Endodermal cell (in vitro differentiated cells): ENCODE results near the gene YPEL5. TPM values are rescaled to one million over a fixed set of nuclear protein-coding genes. Genes with fewer than 3 reads are reported as not detected.

Experiments
- DNase-seq: peaks from one replicate; pipeline ENCODE4 v3.0.0-alpha.2; 2017
- H3K27ac ChIP-seq: 2 replicates; pipeline ENCODE4 v1.5.1; 2013; ENCODE audit warnings: mild to moderate bottlenecking, low read depth, low read length, moderate library complexity
- H3K27me3 ChIP-seq: 2 replicates; pipeline ENCODE4 v1.6.1; 2013; ENCODE audit warnings: mild to moderate bottlenecking, low read length, moderate library complexity; ENCODE audit not compliant: insufficient read depth, control insufficient read depth, poor library complexity, severe bottlenecking
- H3K36me3 ChIP-seq: 2 replicates; pipeline ENCODE4 v1.7.0; 2013; ENCODE audit warnings: mild to moderate bottlenecking, low read length, moderate library complexity; ENCODE audit not compliant: control insufficient read depth, insufficient read depth
- H3K4me1 ChIP-seq: one replicate; pipeline ENCODE4 v1.7.0; 2013; ENCODE audit warnings: low read length; ENCODE audit not compliant: control insufficient read depth, insufficient read depth
- H3K4me3 ChIP-seq: 2 replicates; pipeline ENCODE4 v1.5.1; 2013; ENCODE audit warnings: mild to moderate bottlenecking, low read length, moderate library complexity
- H3K9ac ChIP-seq: 2 replicates; pipeline ENCODE4 v1.6.1; 2013; ENCODE audit warnings: mild to moderate bottlenecking, low read length, moderate library complexity; ENCODE audit not compliant: poor library complexity, severe bottlenecking; ENCODE audit errors: extremely low read depth
- H3K9me3 ChIP-seq: 2 replicates; pipeline ENCODE4 v1.6.1; 2013; ENCODE audit warnings: mild to moderate bottlenecking, low read length, moderate library complexity; ENCODE audit not compliant: control insufficient read depth
- H3K27ac Mint-ChIP-seq: 2 replicates; pipeline ENCODE4 v1.8.0; 2020; ENCODE audit warnings: mixed read lengths
- H3K27me3 Mint-ChIP-seq: 2 replicates; pipeline ENCODE4 v1.8.0; 2021; ENCODE audit warnings: mild to moderate bottlenecking, mixed read lengths; ENCODE audit not compliant: insufficient read depth
- H3K36me3 Mint-ChIP-seq: 2 replicates; pipeline ENCODE4 v1.8.0; 2020; ENCODE audit warnings: low read depth, mixed read lengths
- H3K4me1 Mint-ChIP-seq: 2 replicates; pipeline ENCODE4 v1.8.0; 2020; ENCODE audit warnings: mixed read lengths
- H3K4me3 Mint-ChIP-seq: 2 replicates; pipeline ENCODE4 v1.8.0; 2020; ENCODE audit warnings: mild to moderate bottlenecking, moderate library complexity, mixed read lengths
- H3K9me3 Mint-ChIP-seq: 2 replicates; pipeline ENCODE4 v1.8.0; 2020; ENCODE audit warnings: mild to moderate bottlenecking, mixed read lengths
- WGBS, 2 experiments: methylation state at CpG; one replicate each; pipeline versions ENCODE4 v1.1.5 to v1.1.7; 2013; ENCODE audit warnings: missing lambda C conversion rate in 2 of 2, mixed read lengths in 1 of 2; ENCODE audit not compliant: insufficient coverage in 1 of 2, insufficient read length in 1 of 2; 5-methylcytosine and 5-hydroxymethylcytosine counted together
- total RNA-seq, 2 donors: library from RNA; stranded (reverse); fragmentation: NEBNext Ultra II Directional in 1 of 2; extraction: Animal tissue kit (Norgen Biotek cat#: 25700) in 1 of 2; gene quantifications; 2 replicates in 1 of 2; 3 replicates in 1 of 2; pipeline ENCODE4 v1.2.1, GENCODE V29; 2021
- TF ChIP-seq, protein P1 (sequence below): fragments of 200-600 bp; sonication (generic); conservative IDR thresholded peaks from 2 replicates; pipeline ENCODE4 v1.5.0; 2021; ENCODE audit warnings: antibody characterized with exemption, mild to moderate bottlenecking

YPEL5 gene
- total RNA-seq, 2 donors from 2014 or later: 80.1 to 97.2 TPM

DNA sequence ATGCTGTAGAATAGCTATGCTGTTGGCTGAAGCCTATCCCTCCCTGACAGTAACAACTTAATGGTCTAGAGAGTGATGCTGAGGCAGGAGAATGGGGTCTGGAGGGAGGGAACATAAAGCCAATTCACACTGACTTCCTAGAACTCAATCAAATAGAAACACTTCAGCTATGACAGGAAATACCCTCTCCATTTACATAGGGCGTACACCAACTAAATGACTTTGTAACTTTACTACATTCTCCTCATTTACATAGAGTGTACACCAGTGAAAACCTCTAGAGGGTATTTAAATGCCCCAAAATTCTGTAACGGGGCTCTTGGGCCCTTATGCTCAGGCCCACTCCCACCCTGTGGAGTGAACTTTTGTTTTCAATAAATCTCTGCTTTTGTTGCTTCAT is 41.5 kb downstream of the YPEL5 start:
- Histone ChIP-seq H3K36me3 (no peaks in the 10 kb centered on the region), H3K9me3 (no peaks in the 10 kb centered on the region), H3K4me3 (no peak overlapping the region), H3K4me1 (peaks cover 5% of the 10 kb centered on the region), H3K9ac (no peak overlapping the region), H3K27ac (no peak overlapping the region), H3K27me3 (peaks cover 7% of the 10 kb centered on the region)
- no peak for DNase-seq
- Mint-ChIP-seq H3K4me1 (peaks cover 21% of the 10 kb centered on the region), H3K36me3 (no peaks in the 10 kb centered on the region), H3K9me3 (peaks cover 3% of the 10 kb centered on the region), H3K27me3 (peaks cover 12% of the 10 kb centered on the region), H3K27ac (no peak overlapping the region), H3K4me3 (no peak overlapping the region)
- TF ChIP-seq, protein P1, sequence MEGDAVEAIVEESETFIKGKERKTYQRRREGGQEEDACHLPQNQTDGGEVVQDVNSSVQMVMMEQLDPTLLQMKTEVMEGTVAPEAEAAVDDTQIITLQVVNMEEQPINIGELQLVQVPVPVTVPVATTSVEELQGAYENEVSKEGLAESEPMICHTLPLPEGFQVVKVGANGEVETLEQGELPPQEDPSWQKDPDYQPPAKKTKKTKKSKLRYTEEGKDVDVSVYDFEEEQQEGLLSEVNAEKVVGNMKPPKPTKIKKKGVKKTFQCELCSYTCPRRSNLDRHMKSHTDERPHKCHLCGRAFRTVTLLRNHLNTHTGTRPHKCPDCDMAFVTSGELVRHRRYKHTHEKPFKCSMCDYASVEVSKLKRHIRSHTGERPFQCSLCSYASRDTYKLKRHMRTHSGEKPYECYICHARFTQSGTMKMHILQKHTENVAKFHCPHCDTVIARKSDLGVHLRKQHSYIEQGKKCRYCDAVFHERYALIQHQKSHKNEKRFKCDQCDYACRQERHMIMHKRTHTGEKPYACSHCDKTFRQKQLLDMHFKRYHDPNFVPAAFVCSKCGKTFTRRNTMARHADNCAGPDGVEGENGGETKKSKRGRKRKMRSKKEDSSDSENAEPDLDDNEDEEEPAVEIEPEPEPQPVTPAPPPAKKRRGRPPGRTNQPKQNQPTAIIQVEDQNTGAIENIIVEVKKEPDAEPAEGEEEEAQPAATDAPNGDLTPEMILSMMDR: no peak
- WGBS, 2 experiments: 89 to 93% methylated on average over 2 of the region's 2 CpGs

DNA sequence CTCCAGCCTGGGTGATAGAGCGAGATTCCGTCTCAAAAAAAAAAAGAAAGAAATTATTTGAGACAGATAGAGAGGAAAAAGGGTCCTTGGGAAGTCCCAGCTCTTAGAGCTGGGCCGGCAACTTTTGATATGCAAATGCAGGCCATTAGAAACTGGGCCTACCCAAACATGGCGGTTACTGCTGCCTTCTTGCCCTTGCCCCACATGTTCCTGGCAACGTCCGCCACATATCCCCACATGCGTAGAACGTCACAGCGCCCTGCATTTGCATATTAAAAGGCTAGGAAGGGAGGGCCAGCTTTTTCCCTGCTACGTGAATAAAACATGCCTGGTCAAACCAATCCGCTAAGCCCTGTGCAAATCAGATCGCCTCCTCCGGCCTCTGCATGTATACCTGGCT is 43.8 kb downstream of the YPEL5 start:
- H3K36me3 ChIP-seq: no peaks in the 10 kb centered on the region
- no peak overlapping the region for H3K4me3 ChIP-seq
- Mint-ChIP-seq H3K27ac (no peak overlapping the region), H3K4me3 (no peak overlapping the region), H3K27me3 (peaks cover 33% of the 10 kb centered on the region), H3K4me1 (peaks cover 21% of the 10 kb centered on the region), H3K36me3 (no peaks in the 10 kb centered on the region), H3K9me3 (peaks cover 3% of the 10 kb centered on the region)
- no peaks in the 10 kb centered on the region for H3K9me3 ChIP-seq
- no peak overlapping the region for H3K9ac ChIP-seq
- no peak for DNase-seq
- TF ChIP-seq, protein P1: no peak
- H3K4me1 ChIP-seq: peaks cover 5% of the 10 kb centered on the region
- H3K27ac ChIP-seq: no peak overlapping the region
- 92 to 94% methylated on average over 13 of the region's 13 CpGs for WGBS, 2 experiments
- peaks cover 27% of the 10 kb centered on the region for H3K27me3 ChIP-seq

DNA sequence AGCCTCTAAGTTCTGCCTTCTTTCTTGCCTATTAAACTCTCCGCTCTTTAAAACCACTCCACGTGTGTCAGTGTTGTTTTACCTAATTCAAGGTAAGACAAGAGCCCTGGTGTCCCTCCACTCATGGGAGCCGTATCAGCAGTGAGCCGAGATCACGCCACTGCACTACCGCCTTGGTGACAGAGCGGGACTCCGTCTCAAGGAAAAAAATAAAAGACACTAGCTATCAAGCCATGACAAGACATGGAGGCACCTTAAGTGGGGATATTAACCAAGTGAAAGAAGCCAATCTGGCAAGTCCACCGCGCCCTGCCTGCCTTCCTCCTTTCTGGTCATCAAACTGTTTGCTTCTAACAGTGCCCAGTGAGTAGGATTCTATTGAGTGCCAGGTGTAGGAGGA is 44.3 kb downstream of the YPEL5 start:
- peaks cover 35% of the 10 kb centered on the region for H3K27me3 Mint-ChIP-seq
- no peak overlapping the region for H3K27ac Mint-ChIP-seq
- DNase-seq: no peak
- H3K4me1 ChIP-seq: peaks cover 5% of the 10 kb centered on the region
- no peaks in the 10 kb centered on the region for H3K36me3 Mint-ChIP-seq
- H3K4me3 Mint-ChIP-seq: no peak overlapping the region
- H3K36me3 ChIP-seq: no peaks in the 10 kb centered on the region
- WGBS, 2 experiments: 96% methylated on average over 4 to 10 of the region's 10 CpGs
- no peak overlapping the region for H3K27ac ChIP-seq
- H3K9me3 ChIP-seq: no peaks in the 10 kb centered on the region
- no peak overlapping the region for H3K9ac ChIP-seq
- H3K9me3 Mint-ChIP-seq: peaks cover 3% of the 10 kb centered on the region
- H3K27me3 ChIP-seq: peaks cover 27% of the 10 kb centered on the region
- peaks cover 19% of the 10 kb centered on the region for H3K4me1 Mint-ChIP-seq
- TF ChIP-seq, protein P1: no peak
- H3K4me3 ChIP-seq: no peak overlapping the region
